IMR-90 (cell line): ENCODE data around the gene BACE1-AS. TPM values are rescaled to one million over a fixed set of nuclear protein-coding genes. Genes with fewer than 3 reads are reported as not detected.

ENCODE experiments used
- ATAC-seq: fragments of 200-7000 bp; cut with Tn5 transposase; 2 replicates; pipeline ENCODE4 v1.9.1; 2020; ENCODE audit warnings: low read depth, mild to moderate bottlenecking, moderate library complexity
- BruUV-seq: library from RNA; stranded (reverse); fragments of 400-500 nt; replicated peaks from 2 replicates; lab custom pipeline; 2021; lab: Mats Ljungman, UMichigan
- CTCF ChIA-PET: fragments of 300-600 bp; formaldehyde crosslinking; extraction: SDS; loops from one replicate; lab custom pipeline; 2021; ENCODE audit warnings: antibody characterized with exemption; lab: Yijun Ruan, JAX
- POLR2A ChIA-PET: fragments of 300-600 bp; sonication (Branson Sonifier 250); formaldehyde crosslinking; loops from one replicate; lab custom pipeline; 2022; ENCODE audit warnings: antibody characterized with exemption; ENCODE audit not compliant: unreplicated experiment; lab: Charles Lee
- DNase-seq: peaks from one replicate; pipeline ENCODE4 v3.0.0; 2013
- H2AFZ ChIP-seq: replicated peaks from 2 replicates; pipeline ENCODE3; 2013; ENCODE audit warnings: low read length, mild to moderate bottlenecking; ENCODE audit not compliant: poor library complexity
- H2AK5ac ChIP-seq: 2 replicates; pipeline ENCODE4 v1.6.1; 2013; ENCODE audit warnings: low read depth, low read length, inconsistent platforms
- H2AK9ac ChIP-seq: replicated peaks from 2 replicates; pipeline ENCODE3; 2013; ENCODE audit warnings: mild to moderate bottlenecking, low read depth, low read length, moderate library complexity; ENCODE audit not compliant: poor library complexity
- H2BK120ac ChIP-seq: 2 replicates; pipeline ENCODE4 v1.6.1; 2013; ENCODE audit warnings: low read depth, low read length, inconsistent platforms
- H2BK15ac ChIP-seq: 3 replicates; pipeline ENCODE4 v1.6.1; 2013; ENCODE audit warnings: low read depth, low read length, inconsistent platforms
- H2BK20ac ChIP-seq: 2 replicates; pipeline ENCODE4 v1.6.1; 2013; ENCODE audit warnings: low read depth, mild to moderate bottlenecking, inconsistent platforms, low read length, moderate library complexity
- H2BK5ac ChIP-seq: 2 replicates; pipeline ENCODE4 v1.6.1; 2013; ENCODE audit warnings: mild to moderate bottlenecking, low read depth, low read length, inconsistent platforms; ENCODE audit not compliant: poor library complexity, severe bottlenecking
- H3K14ac ChIP-seq: replicated peaks from 2 replicates; pipeline ENCODE4 v1.6.1; 2013; ENCODE audit warnings: low read depth, low read length, inconsistent platforms
- H3K18ac ChIP-seq: 2 replicates; pipeline ENCODE4 v1.6.1; 2013; ENCODE audit warnings: low read depth, low read length, control low read depth
- H3K23ac ChIP-seq: 2 replicates; pipeline ENCODE4 v1.6.1; 2013; ENCODE audit warnings: low read depth, low read length, inconsistent platforms
- H3K27ac ChIP-seq: 2 replicates; pipeline ENCODE4 v1.5.1; 2013; ENCODE audit warnings: mild to moderate bottlenecking, control low read depth, low read length; ENCODE audit not compliant: insufficient read depth
- H3K27me3 ChIP-seq: 2 replicates; pipeline ENCODE4 v1.6.1; 2013; ENCODE audit warnings: low read length; ENCODE audit not compliant: control insufficient read depth, insufficient read depth
- H3K36me3 ChIP-seq: 2 replicates; pipeline ENCODE4 v1.6.1; 2013; ENCODE audit warnings: low read length, mixed read lengths; ENCODE audit not compliant: control insufficient read depth, insufficient read depth
- H3K4ac ChIP-seq: 2 replicates; pipeline ENCODE4 v1.6.1; 2013; ENCODE audit warnings: low read depth, low read length, inconsistent platforms
- H3K4me1 ChIP-seq: 2 replicates; pipeline ENCODE4 v1.6.1; 2013; ENCODE audit warnings: low read length, mixed read lengths; ENCODE audit not compliant: control insufficient read depth, insufficient read depth
- H3K4me2 ChIP-seq: 2 replicates; pipeline ENCODE4 v1.6.1; 2013; ENCODE audit warnings: low read depth, mild to moderate bottlenecking, control low read depth, low read length, moderate library complexity
- H3K4me3 ChIP-seq: 2 replicates; pipeline ENCODE4 v1.5.1; 2013; ENCODE audit warnings: low read depth, mild to moderate bottlenecking, control low read depth, low read length, moderate library complexity; ENCODE audit not compliant: insufficient read depth
- H3K56ac ChIP-seq: 2 replicates; pipeline ENCODE4 v1.6.1; 2013; ENCODE audit warnings: low read length, inconsistent platforms; ENCODE audit not compliant: insufficient read depth; ENCODE audit errors: extremely low read depth
- H3K79me1 ChIP-seq, 2 experiments: 2 replicates each; pipeline ENCODE4 v1.6.1; 2013; ENCODE audit warnings: low read length in 2 of 2, inconsistent platforms in 1 of 2, low read depth in 1 of 2
- H3K9ac ChIP-seq: 2 replicates; pipeline ENCODE4 v1.6.1; 2013; ENCODE audit warnings: low read depth, low read length, control low read depth
- H3K9me1 ChIP-seq: 2 replicates; pipeline ENCODE4 v1.6.1; 2013; ENCODE audit warnings: low read length, inconsistent platforms; ENCODE audit not compliant: insufficient read depth
- H3K9me3 ChIP-seq: 2 replicates; pipeline ENCODE4 v1.6.1; 2013; ENCODE audit warnings: low read length; ENCODE audit not compliant: control insufficient read depth, insufficient read depth
- H4K20me1 ChIP-seq: 2 replicates; pipeline ENCODE4 v1.6.1; 2013; ENCODE audit warnings: low read length, inconsistent platforms; ENCODE audit not compliant: insufficient read depth
- H4K5ac ChIP-seq: 2 replicates; pipeline ENCODE4 v1.6.1; 2013; ENCODE audit warnings: mild to moderate bottlenecking, low read depth, low read length, control low read depth
- H4K8ac ChIP-seq, 2 experiments: 2 replicates each; pipeline ENCODE4 v1.6.1; 2013; ENCODE audit warnings: low read depth in 2 of 2, low read length in 2 of 2, control low read depth in 1 of 2, inconsistent platforms in 1 of 2
- H4K91ac ChIP-seq: 2 replicates; pipeline ENCODE4 v1.6.1; 2013; ENCODE audit warnings: low read depth, low read length, inconsistent platforms; ENCODE audit not compliant: insufficient read depth
- BHLHE40 ChIP-seq: fragments of 150-350 bp; IDR thresholded peaks from 2 replicates; pipeline ENCODE4 v1.6.1; 2016; ENCODE audit warnings: mild to moderate bottlenecking, low read depth, low read length
- CEBPB ChIP-seq: IDR thresholded peaks from 2 replicates; pipeline ENCODE4 v1.6.1; 2012; ENCODE audit warnings: low read depth, low read length, improper control_type of control experiment
- CHD1 ChIP-seq: IDR thresholded peaks from 2 replicates; pipeline ENCODE4 v1.6.1; 2012; ENCODE audit warnings: low read depth, low read length, improper control_type of control experiment
- ELK1 ChIP-seq: fragments of 150-350 bp; IDR thresholded peaks from 2 replicates; pipeline ENCODE4 v1.6.1; 2016; ENCODE audit warnings: low read depth, mild to moderate bottlenecking, low read length, moderate library complexity, borderline replicate concordance
- FOS ChIP-seq: fragments of 150-350 bp; IDR thresholded peaks from 2 replicates; pipeline ENCODE4 v1.6.1; 2016; ENCODE audit warnings: low read depth, low read length
- MAFK ChIP-seq: IDR thresholded peaks from 2 replicates; pipeline ENCODE4 v1.6.1; 2012; ENCODE audit warnings: low read depth, low read length, improper control_type of control experiment
- MAZ ChIP-seq: IDR thresholded peaks from 2 replicates; pipeline ENCODE4 v1.6.1; 2012; ENCODE audit warnings: low read depth, mild to moderate bottlenecking, low read length, improper control_type of control experiment, moderate library complexity, borderline replicate concordance
- MXI1 ChIP-seq: IDR thresholded peaks from 2 replicates; pipeline ENCODE4 v1.6.1; 2012; ENCODE audit warnings: low read depth, mild to moderate bottlenecking, low read length, moderate library complexity, borderline replicate concordance
- NFE2L2 ChIP-seq: fragments of 150-350 bp; IDR thresholded peaks from 2 replicates; pipeline ENCODE4 v1.6.1; 2016; ENCODE audit warnings: low read depth, mild to moderate bottlenecking, low read length
- POLR2A ChIP-seq: IDR thresholded peaks from 2 replicates; pipeline ENCODE4 v1.6.1; 2012; ENCODE audit warnings: mild to moderate bottlenecking, low read depth, low read length
- RAD21 ChIP-seq: IDR thresholded peaks from 2 replicates; pipeline ENCODE4 v1.6.1; 2012; ENCODE audit warnings: low read length, improper control_type of control experiment
- RCOR1 ChIP-seq: IDR thresholded peaks from 2 replicates; pipeline ENCODE4 v1.6.1; 2012; ENCODE audit warnings: mild to moderate bottlenecking, low read length, improper control_type of control experiment; ENCODE audit not compliant: insufficient replicate concordance
- RFX5 ChIP-seq: IDR thresholded peaks from 2 replicates; pipeline ENCODE4 v1.8.0; 2012; ENCODE audit warnings: low read depth, mild to moderate bottlenecking, low read length, moderate library complexity
- WGBS, 2 experiments: methylation state at CpG; one replicate each; pipeline versions ENCODE4 v1.1.5 to v1.1.7; 2013; ENCODE audit warnings: missing lambda C conversion rate in 2 of 2; ENCODE audit not compliant: insufficient read length in 1 of 2; ENCODE audit errors: extremely low coverage in 2 of 2; 5-methylcytosine and 5-hydroxymethylcytosine counted together
- dilution Hi-C: fragments of 300-500 bp; cut with HindIII; formaldehyde crosslinking; loops from one replicate; pipeline ENCODE4 v1.14.3; 2018; ENCODE audit warnings: low sequenced_read_pairs; ENCODE audit not compliant: unreplicated experiment
- in situ Hi-C: fragments of 300-500 bp; cut with MboI; formaldehyde crosslinking; loops from 3 replicates; pipeline ENCODE4 v1.14.3; 2019; ENCODE audit warnings: low sequenced_read_pairs, inconsistent platforms, mixed read lengths
- intact Hi-C: fragments of 100-400 bp; cut with micrococcal nuclease; formaldehyde crosslinking; loops from 2 replicates; pipeline ENCODE4 v1.10.0; 2022
- polyA plus RNA-seq, 3 experiments: library from polyadenylated mRNA; depleted of rRNA; stranded (reverse); fragments of >200 nt; gene quantifications; 2 replicates each; pipeline ENCODE4 v1.2.3, GENCODE V29; 2012; ENCODE audit warnings: low replicate concordance in 1 of 3
- total RNA-seq: library from RNA; depleted of rRNA; stranded (reverse); fragments of >200 nt; gene quantifications from 2 replicates; pipeline ENCODE4 v1.2.3, GENCODE V29; 2012
- TF ChIP-seq, protein P1 (sequence below): conservative IDR thresholded peaks from 2 replicates; pipeline ENCODE4 v1.5.1; 2012; ENCODE audit warnings: mild to moderate bottlenecking, low read depth, low read length, improper control_type of control experiment

The BACE1-AS gene
- total and polyA plus RNA-seq, 2 of the 4 experiments (the other 2 are of a cell fraction), result 2.7 to 2.9 TPM

GRCh38 chr11:117296881-117297280 is 5.7 kb downstream of the BACE1-AS start (continued):
- TF ChIP-seq ELK1, result no peak
- no peak for TF ChIP-seq RFX5
- no peak for TF ChIP-seq CHD1
- TF ChIP-seq MAZ, result no peak

GRCh38 chr11:117298195-117298594 is 7.0 kb downstream of the BACE1-AS start:
- POLR2A ChIA-PET, result no interaction called here
- H3K4me3 ChIP-seq, result no peak overlapping the region
- H3K18ac ChIP-seq, result no peak overlapping the region
- 100% methylated on average over 1 of the region's 8 CpGs; no CpG with 5 or more reads in 1 of the 2 experiments for WGBS, 2 experiments
- H2BK5ac ChIP-seq, result no peak overlapping the region
- dilution Hi-C loops, result no loop called here
- peaks cover 13% of the 10 kb centered on the region; the same call in 1 of the 2 replicates for H3K36me3 ChIP-seq
- H3K27ac ChIP-seq, result no peak overlapping the region
- in situ Hi-C loops, result no loop called here
- H3K9me1 ChIP-seq, result peaks cover 4% of the 10 kb centered on the region; the same call in 1 of the 2 replicates
- no peaks in the 10 kb centered on the region for H3K27me3 ChIP-seq
- no TSS peak for BruUV-seq
- H3K9me3 ChIP-seq, result no peaks in the 10 kb centered on the region
- H2AK9ac ChIP-seq, result no peak overlapping the region
- no peak overlapping the region for H3K23ac ChIP-seq
- TF ChIP-seq RAD21 (no peak), CHD1 (no peak), MAFK (no peak), BHLHE40 (no peak), FOS (no peak), MXI1 (no peak), POLR2A (no peak), CEBPB (no peak), MAZ (no peak), NFE2L2 (no peak), RCOR1 (no peak), ELK1 (no peak)
- TF ChIP-seq, protein P1, sequence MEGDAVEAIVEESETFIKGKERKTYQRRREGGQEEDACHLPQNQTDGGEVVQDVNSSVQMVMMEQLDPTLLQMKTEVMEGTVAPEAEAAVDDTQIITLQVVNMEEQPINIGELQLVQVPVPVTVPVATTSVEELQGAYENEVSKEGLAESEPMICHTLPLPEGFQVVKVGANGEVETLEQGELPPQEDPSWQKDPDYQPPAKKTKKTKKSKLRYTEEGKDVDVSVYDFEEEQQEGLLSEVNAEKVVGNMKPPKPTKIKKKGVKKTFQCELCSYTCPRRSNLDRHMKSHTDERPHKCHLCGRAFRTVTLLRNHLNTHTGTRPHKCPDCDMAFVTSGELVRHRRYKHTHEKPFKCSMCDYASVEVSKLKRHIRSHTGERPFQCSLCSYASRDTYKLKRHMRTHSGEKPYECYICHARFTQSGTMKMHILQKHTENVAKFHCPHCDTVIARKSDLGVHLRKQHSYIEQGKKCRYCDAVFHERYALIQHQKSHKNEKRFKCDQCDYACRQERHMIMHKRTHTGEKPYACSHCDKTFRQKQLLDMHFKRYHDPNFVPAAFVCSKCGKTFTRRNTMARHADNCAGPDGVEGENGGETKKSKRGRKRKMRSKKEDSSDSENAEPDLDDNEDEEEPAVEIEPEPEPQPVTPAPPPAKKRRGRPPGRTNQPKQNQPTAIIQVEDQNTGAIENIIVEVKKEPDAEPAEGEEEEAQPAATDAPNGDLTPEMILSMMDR, result no peak
- H2BK120ac ChIP-seq, result no peak overlapping the region
- H3K79me1 ChIP-seq, result peaks cover 10 to 30% of the 10 kb centered on the region in 2 experiments
- intact Hi-C loops, result no loop called here
- CTCF ChIA-PET, result interaction anchor here (1.1 kb wide), 1 partner anchor 24 kb away, joined by 3 read pairs; no protein-coding TSS in a partner anchor
- H2BK15ac ChIP-seq, result no peak overlapping the region
- H2BK20ac ChIP-seq, result no peak overlapping the region
- H2AK5ac ChIP-seq, result no peak overlapping the region
- no peak overlapping the region for H3K56ac ChIP-seq
- no peak overlapping the region for H4K5ac ChIP-seq
- H2AFZ ChIP-seq, result no peak overlapping the region
- DNase-seq (no peak), ATAC-seq (no peak)
- no peak overlapping the region for H4K8ac ChIP-seq
- H3K4me2 ChIP-seq, result no peak overlapping the region
- peaks cover 13% of the 10 kb centered on the region; the same call in 1 of the 2 replicates for H3K4me1 ChIP-seq
- H3K4ac ChIP-seq, result no peak overlapping the region
- H4K20me1 ChIP-seq, result peaks cover 12% of the 10 kb centered on the region; the same call in 1 of the 2 replicates
- no peak overlapping the region for H4K91ac ChIP-seq
- H3K9ac ChIP-seq, result no peak overlapping the region
- no peak overlapping the region for H3K14ac ChIP-seq
